ENCODE data around the gene TM4SF4.

TM4SF4 gene

DNA sequence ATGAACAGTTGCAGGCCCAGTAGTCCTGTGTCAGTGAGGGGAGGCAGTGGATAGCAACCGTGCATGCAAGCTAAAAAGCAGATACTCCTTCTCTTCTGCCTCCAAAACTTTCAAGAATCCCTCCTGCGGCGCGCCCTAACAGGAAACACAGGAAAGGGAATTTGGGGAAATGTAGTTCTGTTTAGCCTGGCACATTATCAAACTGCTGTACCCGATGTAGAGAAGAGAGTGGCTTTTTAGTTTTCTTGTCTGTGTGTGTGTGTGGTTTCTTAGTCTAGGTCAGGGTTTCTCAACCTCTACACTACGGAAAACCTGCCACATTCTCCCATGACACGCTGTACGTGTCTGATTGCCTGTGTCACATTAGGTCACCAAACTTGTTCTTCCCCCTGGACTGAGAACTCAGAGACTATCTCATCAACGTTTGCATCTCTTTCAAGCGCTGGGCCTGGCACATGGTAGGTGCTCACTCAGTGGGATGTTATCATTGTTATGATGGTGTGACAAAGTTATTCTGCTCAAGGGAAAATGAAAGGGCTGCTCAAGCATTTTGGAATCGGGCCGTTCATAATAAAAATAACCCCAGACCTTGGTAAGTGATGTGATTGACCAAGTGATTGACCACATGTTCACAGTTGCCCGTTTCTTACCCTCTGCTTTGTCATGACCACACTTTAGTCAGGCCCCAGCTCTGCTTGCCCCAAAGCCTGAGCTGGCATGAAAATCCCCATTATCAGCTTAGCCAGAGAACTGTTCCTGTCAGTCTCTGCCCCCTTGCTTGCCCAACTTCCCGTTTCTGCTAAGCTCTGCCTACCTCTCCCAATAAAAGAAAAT lies 33.2 kb downstream of the TM4SF4 start:
- TF ChIP-seq, protein P1, sequence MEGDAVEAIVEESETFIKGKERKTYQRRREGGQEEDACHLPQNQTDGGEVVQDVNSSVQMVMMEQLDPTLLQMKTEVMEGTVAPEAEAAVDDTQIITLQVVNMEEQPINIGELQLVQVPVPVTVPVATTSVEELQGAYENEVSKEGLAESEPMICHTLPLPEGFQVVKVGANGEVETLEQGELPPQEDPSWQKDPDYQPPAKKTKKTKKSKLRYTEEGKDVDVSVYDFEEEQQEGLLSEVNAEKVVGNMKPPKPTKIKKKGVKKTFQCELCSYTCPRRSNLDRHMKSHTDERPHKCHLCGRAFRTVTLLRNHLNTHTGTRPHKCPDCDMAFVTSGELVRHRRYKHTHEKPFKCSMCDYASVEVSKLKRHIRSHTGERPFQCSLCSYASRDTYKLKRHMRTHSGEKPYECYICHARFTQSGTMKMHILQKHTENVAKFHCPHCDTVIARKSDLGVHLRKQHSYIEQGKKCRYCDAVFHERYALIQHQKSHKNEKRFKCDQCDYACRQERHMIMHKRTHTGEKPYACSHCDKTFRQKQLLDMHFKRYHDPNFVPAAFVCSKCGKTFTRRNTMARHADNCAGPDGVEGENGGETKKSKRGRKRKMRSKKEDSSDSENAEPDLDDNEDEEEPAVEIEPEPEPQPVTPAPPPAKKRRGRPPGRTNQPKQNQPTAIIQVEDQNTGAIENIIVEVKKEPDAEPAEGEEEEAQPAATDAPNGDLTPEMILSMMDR (IDR thresholded peaks at IDR 0.05; ENCODE audit: insufficient read depth, low read length, missing control alignments) = no peak
- POLR2A ChIA-PET = no interaction called here
- CTCF ChIA-PET = interaction anchor here (1.0 to 8.7 kb wide), 4 partner anchors 13 to 264 kb away, joined by 3 to 92 read pairs (median 18); no protein-coding TSS in a partner anchor
- H3K4me3 ChIP-seq (ENCODE audit: low read depth, low read length) = no peak overlapping the region
- no peak for DNase-seq (ENCODE audit: low read depth, low spot score)

DNA sequence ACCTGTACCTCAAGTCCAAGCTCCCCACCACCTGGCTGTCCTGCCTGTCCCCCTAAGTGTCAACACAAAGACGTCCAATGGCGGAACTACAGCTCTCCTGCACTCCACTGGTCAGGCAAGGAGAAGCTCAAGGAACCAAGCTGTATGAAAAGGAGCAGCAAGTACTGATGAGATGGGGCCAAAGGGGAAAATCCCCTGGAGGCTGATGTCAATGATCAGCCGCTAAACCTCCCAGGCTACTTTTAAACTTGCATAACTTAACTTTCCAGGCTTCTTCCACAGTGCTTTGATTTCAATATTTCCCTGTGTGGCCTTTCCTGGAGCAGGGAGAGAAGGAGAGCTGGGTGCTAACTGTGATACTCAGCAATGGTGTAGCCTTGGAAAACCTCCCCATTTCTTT lies 35.0 kb downstream of the TM4SF4 start:
- H3K4me3 ChIP-seq (ENCODE audit: low read depth, low read length) = no peak overlapping the region
- TF ChIP-seq, protein P1 (IDR thresholded peaks at IDR 0.05; ENCODE audit: insufficient read depth, low read length, missing control alignments) = no peak
- POLR2A ChIA-PET = no interaction called here
- no peak for DNase-seq (ENCODE audit: low read depth, low spot score)
- CTCF ChIA-PET = interaction anchor here (1.0 to 8.7 kb wide), 11 partner anchors 14 to 390 kb away, joined by 3 to 104 read pairs (median 7); partner anchors contain the start of gene COMMD2

DNA sequence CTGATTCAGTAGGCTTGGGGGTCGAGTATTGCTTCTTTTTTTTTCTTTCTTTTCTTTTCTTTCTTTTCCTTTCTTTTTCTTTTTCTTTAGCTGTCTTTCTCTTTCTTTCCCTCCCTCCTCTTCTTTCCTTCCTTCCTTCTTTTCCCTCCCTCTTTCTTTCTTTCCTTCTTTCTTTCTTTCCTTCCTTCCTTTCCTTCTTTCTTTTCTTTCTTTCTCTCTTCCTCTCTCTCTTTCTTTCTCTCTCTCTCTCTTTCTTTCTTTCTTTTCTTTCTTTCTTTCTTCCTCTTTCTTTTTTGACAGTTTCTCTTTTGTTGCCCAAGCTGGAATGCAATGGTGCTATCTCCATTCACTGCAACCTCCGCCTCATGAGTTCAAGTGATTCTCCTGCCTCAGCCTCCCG lies 36.0 kb downstream of the TM4SF4 start:
- TF ChIP-seq, protein P1 (IDR thresholded peaks at IDR 0.05; ENCODE audit: insufficient read depth, low read length, missing control alignments) = no peak
- no peak for DNase-seq (ENCODE audit: low read depth, low spot score)
- ChIA-PET POLR2A (no interaction called here), CTCF (interaction anchor here (1.0 to 8.7 kb wide), 15 partner anchors 10 to 390 kb away, joined by 3 to 104 read pairs (median 6); partner anchors contain the start of gene COMMD2)
- H3K4me3 ChIP-seq (ENCODE audit: low read depth, low read length) = no peak overlapping the region

DNA sequence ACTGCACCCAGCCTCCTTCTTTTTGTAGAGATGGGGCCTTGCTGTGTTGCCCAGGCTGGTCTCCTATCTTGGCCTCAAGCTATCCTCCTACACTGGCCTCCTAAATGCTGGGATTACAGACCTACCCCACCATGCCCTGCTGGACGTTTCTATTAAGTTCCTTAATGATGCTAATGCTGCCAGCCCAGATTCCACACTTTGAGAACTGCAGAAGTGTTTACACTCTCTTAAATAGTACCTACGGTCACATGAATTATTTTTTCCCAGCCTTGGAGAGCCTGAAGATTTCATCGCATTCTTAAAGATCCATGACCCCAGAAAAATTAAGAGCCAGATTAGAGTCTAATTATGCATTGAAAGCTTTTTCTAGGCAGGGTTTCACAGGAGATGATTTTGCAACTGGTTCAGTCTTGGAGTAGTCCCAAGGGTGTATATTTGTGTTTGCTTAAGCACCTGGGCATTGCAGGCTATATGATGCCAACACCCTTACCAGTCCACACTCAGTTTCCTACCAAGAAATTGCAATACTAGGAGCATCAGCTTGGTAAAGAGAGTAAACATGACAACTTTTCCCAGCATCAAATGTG lies 36.6 kb downstream of the TM4SF4 start:
- ChIA-PET CTCF (interaction anchor here (0.7 to 8.7 kb wide), 19 partner anchors 9 to 297 kb away, joined by 3 to 104 read pairs (median 6); no protein-coding TSS in a partner anchor), POLR2A (interaction anchor here (0.6 kb wide), 1 partner anchor 834 kb away, joined by 3 read pairs; no protein-coding TSS in a partner anchor)
- TF ChIP-seq, protein P1 (IDR thresholded peaks at IDR 0.05; ENCODE audit: insufficient read depth, low read length, missing control alignments) = no peak
- DNase-seq (ENCODE audit: low read depth, low spot score) = no peak
- no peak overlapping the region for H3K4me3 ChIP-seq (ENCODE audit: low read depth, low read length)

DNA sequence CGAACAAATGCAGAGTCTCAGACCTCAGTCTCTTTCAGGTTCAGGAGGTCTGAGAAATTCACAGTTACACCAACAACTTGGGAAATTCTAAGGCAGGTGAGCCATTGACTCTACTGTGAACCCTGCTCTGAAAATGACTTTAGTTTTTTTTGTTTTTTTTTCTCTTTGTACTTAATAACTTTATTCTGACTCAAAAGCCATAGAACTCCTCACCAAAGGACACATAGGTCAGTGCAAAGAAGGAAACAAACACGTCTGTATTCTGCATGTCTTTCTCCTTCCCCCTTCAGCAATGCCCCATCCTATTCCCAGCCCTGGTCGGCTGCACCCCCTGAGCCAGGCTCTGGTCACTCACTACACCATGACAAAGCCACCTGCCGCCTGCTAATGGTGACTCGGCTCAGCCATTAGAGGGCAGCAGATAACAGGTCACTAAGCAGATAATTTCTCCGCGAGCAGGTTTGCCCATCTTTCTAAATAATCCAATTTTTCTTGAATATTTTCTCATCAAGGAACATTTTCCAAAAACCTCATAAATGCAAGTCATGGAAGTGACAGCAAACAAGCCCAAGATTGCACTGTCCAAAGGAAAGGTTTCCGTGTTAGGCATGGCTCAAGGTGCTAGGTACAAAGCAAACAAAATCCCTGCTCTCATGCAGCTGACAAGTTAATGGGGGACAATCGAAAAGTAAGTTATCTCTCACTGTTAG lies 37.7 kb downstream of the TM4SF4 start:
- H3K4me3 ChIP-seq (ENCODE audit: low read depth, low read length) = no peak overlapping the region
- ChIA-PET POLR2A (no interaction called here), CTCF (interaction anchor here (0.7 to 8.7 kb wide), 27 partner anchors 8 to 652 kb away, joined by 3 to 104 read pairs (median 5); partner anchors contain the start of gene COMMD2)
- TF ChIP-seq, protein P1 (IDR thresholded peaks at IDR 0.05; ENCODE audit: insufficient read depth, low read length, missing control alignments) = peak; percentile 75
- no peak for DNase-seq (ENCODE audit: low read depth, low spot score)
